ENCODE data around the gene MAPKAPK5. TPM values are rescaled to one million over a fixed set of nuclear protein-coding genes. Genes with fewer than 3 reads are reported as not detected.
A peak's percentile ranks its signal among the peaks of the same experiment; 100 is the strongest.

The MAPKAPK5 gene
- total and polyA plus RNA-seq, 2 experiments from 2014 or later: 41.5 to 77.0 TPM

GRCh38 chr12:111869671-111870070, 27.6 kb downstream of the MAPKAPK5 start:
- Mint-ChIP-seq H3K27ac (peak overlapping the region; percentile 38; the same call in 1 of the 2 replicates), H3K9me3 (no peaks in the 10 kb centered on the region), H3K36me3 (ENCODE audit: low read depth) (peaks cover 65% of the 10 kb centered on the region), H3K4me3 (peak overlapping the region; percentile 64; the same call in 2 of the 3 replicates), H3K27me3 (ENCODE audit: insufficient read depth, low read depth, poor library complexity) (peaks cover 3% of the 10 kb centered on the region), H3K4me1 (peaks cover 48% of the 10 kb centered on the region)
- H3K36me3 ChIP-seq (ENCODE audit: insufficient read depth): peaks cover 37% of the 10 kb centered on the region
- H3K27me3 ChIP-seq (ENCODE audit: insufficient read depth): no peaks in the 10 kb centered on the region
- H3K4me3 ChIP-seq: peak overlapping the region; percentile 31; the same call in 1 of the 2 replicates
- peaks cover 47% of the 10 kb centered on the region for H3K4me1 ChIP-seq (ENCODE audit: insufficient read depth)
- H3K9me2 ChIP-seq (ENCODE audit: insufficient read depth): no peaks in the 10 kb centered on the region
- DNase-seq (ENCODE audit: low spot score): peak; percentile 17
- H3F3A ChIP-seq (replicated peaks; ENCODE audit: low read depth): peaks cover 19% of the 10 kb centered on the region
- no peaks in the 10 kb centered on the region for H4K20me1 ChIP-seq (replicated peaks; ENCODE audit: insufficient read depth)
- peak overlapping the region; percentile 69 for H3K27ac ChIP-seq (ENCODE audit: low read depth)
- peak overlapping the region; percentile 58 for H3K4me2 ChIP-seq
- peak; percentile 42 for ATAC-seq
- H2AFZ ChIP-seq: no peak overlapping the region
- H3K79me2 ChIP-seq (replicated peaks; ENCODE audit: insufficient read depth): peaks cover 27% of the 10 kb centered on the region
- no peak for TF ChIP-seq POLR2AphosphoS5 (IDR thresholded peaks at IDR 0.05; ENCODE audit: low read depth)
- TF ChIP-seq, protein P1, sequence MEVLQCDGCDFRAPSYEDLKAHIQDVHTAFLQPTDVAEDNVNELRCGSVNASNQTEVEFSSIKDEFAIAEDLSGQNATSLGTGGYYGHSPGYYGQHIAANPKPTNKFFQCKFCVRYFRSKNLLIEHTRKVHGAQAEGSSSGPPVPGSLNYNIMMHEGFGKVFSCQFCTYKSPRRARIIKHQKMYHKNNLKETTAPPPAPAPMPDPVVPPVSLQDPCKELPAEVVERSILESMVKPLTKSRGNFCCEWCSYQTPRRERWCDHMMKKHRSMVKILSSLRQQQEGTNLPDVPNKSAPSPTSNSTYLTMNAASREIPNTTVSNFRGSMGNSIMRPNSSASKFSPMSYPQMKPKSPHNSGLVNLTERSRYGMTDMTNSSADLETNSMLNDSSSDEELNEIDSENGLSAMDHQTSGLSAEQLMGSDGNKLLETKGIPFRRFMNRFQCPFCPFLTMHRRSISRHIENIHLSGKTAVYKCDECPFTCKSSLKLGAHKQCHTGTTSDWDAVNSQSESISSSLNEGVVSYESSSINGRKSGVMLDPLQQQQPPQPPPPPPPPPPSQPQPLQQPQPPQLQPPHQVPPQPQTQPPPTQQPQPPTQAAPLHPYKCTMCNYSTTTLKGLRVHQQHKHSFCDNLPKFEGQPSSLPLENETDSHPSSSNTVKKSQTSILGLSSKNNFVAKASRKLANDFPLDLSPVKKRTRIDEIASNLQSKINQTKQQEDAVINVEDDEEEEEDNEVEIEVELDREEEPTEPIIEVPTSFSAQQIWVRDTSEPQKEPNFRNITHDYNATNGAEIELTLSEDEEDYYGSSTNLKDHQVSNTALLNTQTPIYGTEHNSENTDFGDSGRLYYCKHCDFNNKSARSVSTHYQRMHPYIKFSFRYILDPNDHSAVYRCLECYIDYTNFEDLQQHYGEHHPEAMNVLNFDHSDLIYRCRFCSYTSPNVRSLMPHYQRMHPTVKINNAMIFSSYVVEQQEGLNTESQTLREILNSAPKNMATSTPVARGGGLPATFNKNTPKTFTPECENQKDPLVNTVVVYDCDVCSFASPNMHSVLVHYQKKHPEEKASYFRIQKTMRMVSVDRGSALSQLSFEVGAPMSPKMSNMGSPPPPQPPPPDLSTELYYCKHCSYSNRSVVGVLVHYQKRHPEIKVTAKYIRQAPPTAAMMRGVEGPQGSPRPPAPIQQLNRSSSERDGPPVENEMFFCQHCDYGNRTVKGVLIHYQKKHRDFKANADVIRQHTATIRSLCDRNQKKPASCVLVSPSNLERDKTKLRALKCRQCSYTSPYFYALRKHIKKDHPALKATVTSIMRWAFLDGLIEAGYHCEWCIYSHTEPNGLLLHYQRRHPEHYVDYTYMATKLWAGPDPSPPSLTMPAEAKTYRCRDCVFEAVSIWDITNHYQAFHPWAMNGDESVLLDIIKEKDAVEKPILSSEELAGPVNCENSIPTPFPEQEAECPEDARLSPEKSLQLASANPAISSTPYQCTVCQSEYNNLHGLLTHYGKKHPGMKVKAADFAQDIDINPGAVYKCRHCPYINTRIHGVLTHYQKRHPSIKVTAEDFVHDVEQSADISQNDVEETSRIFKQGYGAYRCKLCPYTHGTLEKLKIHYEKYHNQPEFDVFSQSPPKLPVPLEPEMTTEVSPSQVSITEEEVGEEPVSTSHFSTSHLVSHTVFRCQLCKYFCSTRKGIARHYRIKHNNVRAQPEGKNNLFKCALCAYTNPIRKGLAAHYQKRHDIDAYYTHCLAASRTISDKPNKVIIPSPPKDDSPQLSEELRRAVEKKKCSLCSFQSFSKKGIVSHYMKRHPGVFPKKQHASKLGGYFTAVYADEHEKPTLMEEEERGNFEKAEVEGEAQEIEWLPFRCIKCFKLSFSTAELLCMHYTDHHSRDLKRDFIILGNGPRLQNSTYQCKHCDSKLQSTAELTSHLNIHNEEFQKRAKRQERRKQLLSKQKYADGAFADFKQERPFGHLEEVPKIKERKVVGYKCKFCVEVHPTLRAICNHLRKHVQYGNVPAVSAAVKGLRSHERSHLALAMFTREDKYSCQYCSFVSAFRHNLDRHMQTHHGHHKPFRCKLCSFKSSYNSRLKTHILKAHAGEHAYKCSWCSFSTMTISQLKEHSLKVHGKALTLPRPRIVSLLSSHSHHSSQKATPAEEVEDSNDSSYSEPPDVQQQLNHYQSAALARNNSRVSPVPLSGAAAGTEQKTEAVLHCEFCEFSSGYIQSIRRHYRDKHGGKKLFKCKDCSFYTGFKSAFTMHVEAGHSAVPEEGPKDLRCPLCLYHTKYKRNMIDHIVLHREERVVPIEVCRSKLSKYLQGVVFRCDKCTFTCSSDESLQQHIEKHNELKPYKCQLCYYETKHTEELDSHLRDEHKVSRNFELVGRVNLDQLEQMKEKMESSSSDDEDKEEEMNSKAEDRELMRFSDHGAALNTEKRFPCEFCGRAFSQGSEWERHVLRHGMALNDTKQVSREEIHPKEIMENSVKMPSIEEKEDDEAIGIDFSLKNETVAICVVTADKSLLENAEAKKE (CRISPR knock-in tag; IDR thresholded peaks at IDR 0.05): no peak
- no peak for TF ChIP-seq ZNF331 (CRISPR knock-in tag; IDR thresholded peaks at IDR 0.05; ENCODE audit: low read depth)
- TF ChIP-seq, protein P2, sequence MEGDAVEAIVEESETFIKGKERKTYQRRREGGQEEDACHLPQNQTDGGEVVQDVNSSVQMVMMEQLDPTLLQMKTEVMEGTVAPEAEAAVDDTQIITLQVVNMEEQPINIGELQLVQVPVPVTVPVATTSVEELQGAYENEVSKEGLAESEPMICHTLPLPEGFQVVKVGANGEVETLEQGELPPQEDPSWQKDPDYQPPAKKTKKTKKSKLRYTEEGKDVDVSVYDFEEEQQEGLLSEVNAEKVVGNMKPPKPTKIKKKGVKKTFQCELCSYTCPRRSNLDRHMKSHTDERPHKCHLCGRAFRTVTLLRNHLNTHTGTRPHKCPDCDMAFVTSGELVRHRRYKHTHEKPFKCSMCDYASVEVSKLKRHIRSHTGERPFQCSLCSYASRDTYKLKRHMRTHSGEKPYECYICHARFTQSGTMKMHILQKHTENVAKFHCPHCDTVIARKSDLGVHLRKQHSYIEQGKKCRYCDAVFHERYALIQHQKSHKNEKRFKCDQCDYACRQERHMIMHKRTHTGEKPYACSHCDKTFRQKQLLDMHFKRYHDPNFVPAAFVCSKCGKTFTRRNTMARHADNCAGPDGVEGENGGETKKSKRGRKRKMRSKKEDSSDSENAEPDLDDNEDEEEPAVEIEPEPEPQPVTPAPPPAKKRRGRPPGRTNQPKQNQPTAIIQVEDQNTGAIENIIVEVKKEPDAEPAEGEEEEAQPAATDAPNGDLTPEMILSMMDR (conservative IDR thresholded peaks at IDR 0.05; ENCODE audit: low read depth in 2 of 2): no peak
- no peak for TF ChIP-seq ZNF114 (CRISPR knock-in tag; IDR thresholded peaks at IDR 0.05)
- no peak for TF ChIP-seq EZH2 (IDR thresholded peaks at IDR 0.05; ENCODE audit: low read depth, unreplicated experiment)
- TF ChIP-seq REST (IDR thresholded peaks at IDR 0.05; ENCODE audit: unreplicated experiment): no peak
- TF ChIP-seq CREB1 (CRISPR knock-in tag; IDR thresholded peaks at IDR 0.05; ENCODE audit: low read depth): no peak
- no peak for TF ChIP-seq JUNB (IDR thresholded peaks at IDR 0.05; ENCODE audit: unreplicated experiment)
- TF ChIP-seq NANOG (IDR thresholded peaks at IDR 0.05; ENCODE audit: borderline replicate concordance): no peak
- TF ChIP-seq STAT1 (IDR thresholded peaks at IDR 0.05; ENCODE audit: unreplicated experiment): no peak
- TF ChIP-seq ETS1 (IDR thresholded peaks at IDR 0.05): no peak
- no peak for TF ChIP-seq EZH2phosphoT487 (IDR thresholded peaks at IDR 0.05; ENCODE audit: unreplicated experiment)
